Measurements from ENCODE around the gene ARFRP1. TPM values are rescaled to one million over a fixed set of nuclear protein-coding genes. Genes with fewer than 3 reads are reported as not detected.

The ARFRP1 gene
- total and polyA plus RNA-seq, 2 of the 13 experiments (the other 11 are each of a cell fraction or from before 2014, with no cell fraction given): 32.0 to 51.1 TPM

GRCh38 chr20:63745424-63745805, 37.6 kb upstream of the ARFRP1 start (continued):
- TF ChIP-seq, protein P1, sequence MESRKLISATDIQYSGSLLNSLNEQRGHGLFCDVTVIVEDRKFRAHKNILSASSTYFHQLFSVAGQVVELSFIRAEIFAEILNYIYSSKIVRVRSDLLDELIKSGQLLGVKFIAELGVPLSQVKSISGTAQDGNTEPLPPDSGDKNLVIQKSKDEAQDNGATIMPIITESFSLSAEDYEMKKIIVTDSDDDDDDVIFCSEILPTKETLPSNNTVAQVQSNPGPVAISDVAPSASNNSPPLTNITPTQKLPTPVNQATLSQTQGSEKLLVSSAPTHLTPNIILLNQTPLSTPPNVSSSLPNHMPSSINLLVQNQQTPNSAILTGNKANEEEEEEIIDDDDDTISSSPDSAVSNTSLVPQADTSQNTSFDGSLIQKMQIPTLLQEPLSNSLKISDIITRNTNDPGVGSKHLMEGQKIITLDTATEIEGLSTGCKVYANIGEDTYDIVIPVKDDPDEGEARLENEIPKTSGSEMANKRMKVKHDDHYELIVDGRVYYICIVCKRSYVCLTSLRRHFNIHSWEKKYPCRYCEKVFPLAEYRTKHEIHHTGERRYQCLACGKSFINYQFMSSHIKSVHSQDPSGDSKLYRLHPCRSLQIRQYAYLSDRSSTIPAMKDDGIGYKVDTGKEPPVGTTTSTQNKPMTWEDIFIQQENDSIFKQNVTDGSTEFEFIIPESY (CRISPR knock-in tag; IDR thresholded peaks at IDR 0.05): peak; percentile 48; the same call in 1 of the 2 replicates
- TF ChIP-seq SATB2 (CRISPR knock-in tag; IDR thresholded peaks at IDR 0.05) (no peak), RBFOX2 (IDR thresholded peaks at IDR 0.05; ENCODE audit: low read depth, low read length) (peak; percentile 45; the same call in 1 of the 2 replicates), SP4 (CRISPR knock-in tag; IDR thresholded peaks at IDR 0.05) (peak; percentile 39; the same call in 1 of the 2 replicates), ATF6 (CRISPR knock-in tag; conservative IDR thresholded peaks at IDR 0.05) (no peak), ETV5 (CRISPR knock-in tag; IDR thresholded peaks at IDR 0.05; ENCODE audit: borderline replicate concordance) (no peak), JUND (CRISPR knock-in tag; IDR thresholded peaks at IDR 0.05) (no peak), POLR2AphosphoS2 (IDR thresholded peaks at IDR 0.05; ENCODE audit: low read depth, low read length) (no peak; the same call in 1 of the 2 replicates), PHF20 (CRISPR knock-in tag; IDR thresholded peaks at IDR 0.05) (no peak), TMF1 (CRISPR knock-in tag; IDR thresholded peaks at IDR 0.05; ENCODE audit: low read depth) (no peak), PBX2 (CRISPR knock-in tag; IDR thresholded peaks at IDR 0.05) (no peak), ZNF788 (CRISPR knock-in tag; IDR thresholded peaks at IDR 0.05; ENCODE audit: borderline replicate concordance) (peak; percentile 3; the same call in 1 of the 2 replicates)
- TF ChIP-seq, protein P2, sequence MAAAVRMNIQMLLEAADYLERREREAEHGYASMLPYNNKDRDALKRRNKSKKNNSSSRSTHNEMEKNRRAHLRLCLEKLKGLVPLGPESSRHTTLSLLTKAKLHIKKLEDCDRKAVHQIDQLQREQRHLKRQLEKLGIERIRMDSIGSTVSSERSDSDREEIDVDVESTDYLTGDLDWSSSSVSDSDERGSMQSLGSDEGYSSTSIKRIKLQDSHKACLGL (CRISPR knock-in tag; IDR thresholded peaks at IDR 0.05): no peak
- TF ChIP-seq, protein P3, sequence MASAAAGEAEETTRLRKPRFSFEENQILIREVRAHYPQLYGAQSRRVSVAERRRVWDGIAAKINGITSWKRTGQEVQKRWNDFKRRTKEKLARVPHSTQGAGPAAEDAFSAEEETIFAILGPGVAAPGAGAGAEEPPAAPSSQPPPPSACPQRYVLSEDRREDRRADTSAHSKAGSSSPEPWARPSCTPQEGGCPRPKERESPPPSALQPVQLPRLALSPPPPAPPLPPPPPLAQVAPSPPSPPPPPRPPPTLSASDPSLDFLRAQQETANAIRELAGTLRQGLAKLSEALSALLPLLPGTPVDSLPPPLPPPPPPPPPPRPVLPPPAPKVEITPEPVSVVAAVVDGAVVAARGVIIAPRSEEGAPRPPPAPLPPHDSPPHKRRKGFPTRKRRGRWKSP (CRISPR knock-in tag; IDR thresholded peaks at IDR 0.05): no peak
- TF ChIP-seq, protein P4, sequence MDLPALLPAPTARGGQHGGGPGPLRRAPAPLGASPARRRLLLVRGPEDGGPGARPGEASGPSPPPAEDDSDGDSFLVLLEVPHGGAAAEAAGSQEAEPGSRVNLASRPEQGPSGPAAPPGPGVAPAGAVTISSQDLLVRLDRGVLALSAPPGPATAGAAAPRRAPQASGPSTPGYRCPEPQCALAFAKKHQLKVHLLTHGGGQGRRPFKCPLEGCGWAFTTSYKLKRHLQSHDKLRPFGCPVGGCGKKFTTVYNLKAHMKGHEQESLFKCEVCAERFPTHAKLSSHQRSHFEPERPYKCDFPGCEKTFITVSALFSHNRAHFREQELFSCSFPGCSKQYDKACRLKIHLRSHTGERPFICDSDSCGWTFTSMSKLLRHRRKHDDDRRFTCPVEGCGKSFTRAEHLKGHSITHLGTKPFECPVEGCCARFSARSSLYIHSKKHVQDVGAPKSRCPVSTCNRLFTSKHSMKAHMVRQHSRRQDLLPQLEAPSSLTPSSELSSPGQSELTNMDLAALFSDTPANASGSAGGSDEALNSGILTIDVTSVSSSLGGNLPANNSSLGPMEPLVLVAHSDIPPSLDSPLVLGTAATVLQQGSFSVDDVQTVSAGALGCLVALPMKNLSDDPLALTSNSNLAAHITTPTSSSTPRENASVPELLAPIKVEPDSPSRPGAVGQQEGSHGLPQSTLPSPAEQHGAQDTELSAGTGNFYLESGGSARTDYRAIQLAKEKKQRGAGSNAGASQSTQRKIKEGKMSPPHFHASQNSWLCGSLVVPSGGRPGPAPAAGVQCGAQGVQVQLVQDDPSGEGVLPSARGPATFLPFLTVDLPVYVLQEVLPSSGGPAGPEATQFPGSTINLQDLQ (CRISPR knock-in tag; IDR thresholded peaks at IDR 0.05): 0 out of 2 replicates have a peak, but pooled peaks have one; percentile 29
